Adrenal gland (tissue), 5 donors: ENCODE measurements around the gene PPP2R3C.

Source experiments
- CTCF ChIP-seq, 6 experiments: fragments of 450-650 bp in 4 of 6; fragments of 200-600 bp in 2 of 6; sonication (generic) in 1 of 6; IDR thresholded peaks; 1 replicate in 5 of 6; 2 replicates in 1 of 6; pipeline versions ENCODE4 v1.5.1 to v1.8.0; 2016 to 2021; ENCODE audit warnings: antibody characterized with exemption in 6 of 6, mild to moderate bottlenecking in 2 of 6, moderate library complexity in 1 of 6
- POLR2A ChIP-seq, 2 donors: fragments of 450-650 bp; IDR thresholded peaks; one replicate each; pipeline ENCODE4 v1.6.1; 2017; ENCODE audit warnings: antibody characterized with exemption in 2 of 2, mild to moderate bottlenecking in 2 of 2, moderate library complexity in 1 of 2
- donor health status: DM: no; HTN: no; CAD: no.

- TF ChIP-seq CTCF (IDR thresholded peaks at IDR 0.05) (no peak), POLR2A (IDR thresholded peaks at IDR 0.05) (no peak)
Measured at GRCh38 chr14:35043046-35043445, 78.7 kb downstream of the PPP2R3C start.
